Peyer's patch (tissue), 4 donors: Measurements from ENCODE around the gene FZD1. TPM values are rescaled to one million over a fixed set of nuclear protein-coding genes. Genes with fewer than 3 reads are reported as not detected.

Experiments used
- DNase-seq, 3 donors: peaks; one replicate each; pipeline ENCODE4 v3.0.0-alpha.2; 2017 to 2019
- H3K27ac ChIP-seq, 4 donors: fragments of 200-600 bp; sonication (generic); one replicate each; pipeline ENCODE4 v1.5.1; 2016 to 2019
- H3K27me3 ChIP-seq, 2 donors: fragments of 200-600 bp; sonication (generic); one replicate each; pipeline ENCODE4 v1.5.1; 2019
- H3K36me3 ChIP-seq, 3 donors: fragments of 200-600 bp; sonication (generic); one replicate each; pipeline ENCODE4 v1.5.1; 2016 to 2019
- H3K4me1 ChIP-seq, 4 donors: fragments of 200-600 bp; sonication (generic); one replicate each; pipeline ENCODE4 v1.5.1; 2016 to 2019
- H3K4me3 ChIP-seq, 4 donors: fragments of 200-600 bp; sonication (generic); 1 replicate in 3 of 4; 2 replicates in 1 of 4; pipeline ENCODE4 v1.5.1; 2016 to 2019; ENCODE audit warnings: mild to moderate bottlenecking in 1 of 4
- H3K9me3 ChIP-seq, 4 donors: fragments of 200-600 bp; sonication (generic); one replicate each; pipeline ENCODE4 v1.5.1; 2016 to 2019; ENCODE audit warnings: mild to moderate bottlenecking in 1 of 4
- CTCF ChIP-seq, 6 experiments: fragments of 450-650 bp in 4 of 6; fragments of 200-600 bp in 2 of 6; sonication (generic) in 1 of 6; IDR thresholded peaks; one replicate each; pipeline ENCODE4 v1.5.1; 2017 to 2019; ENCODE audit warnings: antibody characterized with exemption in 6 of 6, mild to moderate bottlenecking in 3 of 6, moderate library complexity in 1 of 6
- POLR2A ChIP-seq, 2 donors: fragments of 450-650 bp; IDR thresholded peaks; one replicate each; pipeline ENCODE4 v1.5.1; 2017; ENCODE audit warnings: antibody characterized with exemption in 2 of 2, mild to moderate bottlenecking in 2 of 2, moderate library complexity in 2 of 2
- total RNA-seq, 4 donors: library from RNA; depleted of rRNA; stranded (reverse); fragments of >200 nt; gene quantifications; one replicate each; pipeline ENCODE4 v1.1.0, GENCODE V29; 2016

FZD1 gene
- total RNA-seq, 4 donors from 2014 or later = 1.7 to 12.6 (median 8.9) TPM

DNA sequence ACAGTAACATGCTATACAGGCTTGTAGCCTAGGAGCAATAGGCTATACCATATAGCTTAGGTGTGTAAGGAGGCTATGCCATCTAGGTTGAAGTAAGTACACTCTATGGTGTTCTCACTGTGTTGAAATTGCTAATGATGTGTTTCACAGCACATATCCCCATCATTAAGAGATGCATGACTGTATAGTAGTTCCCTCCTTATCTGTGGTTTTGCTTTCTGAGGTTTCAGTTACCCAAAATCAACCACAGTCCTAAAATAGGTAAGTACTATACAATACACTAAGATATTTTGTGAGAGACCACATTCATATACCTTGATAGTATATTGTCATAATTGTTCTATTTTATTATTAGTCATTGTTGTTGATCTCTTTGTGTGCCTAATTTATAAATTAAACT, 12.7 kb downstream of the FZD1 start:
- no peaks in the 10 kb centered on the region for H3K36me3 ChIP-seq

GRCh38 chr7:91280185-91280584, 16.0 kb downstream of the FZD1 start:
- no peaks in the 10 kb centered on the region for H3K27me3 ChIP-seq
- H3K4me3 ChIP-seq = no peak overlapping the region
- no peak for DNase-seq
- H3K9me3 ChIP-seq = no peaks in the 10 kb centered on the region
- no peak for TF ChIP-seq CTCF (IDR thresholded peaks at IDR 0.05)
- no peak for TF ChIP-seq POLR2A (IDR thresholded peaks at IDR 0.05)
- H3K36me3 ChIP-seq = no peaks in the 10 kb centered on the region
- H3K4me1 ChIP-seq = no peaks in the 10 kb centered on the region
- no peak overlapping the region for H3K27ac ChIP-seq

More for the DNA sequence above, 12.7 kb downstream of the FZD1 start:
- Histone ChIP-seq H3K27me3 (no peaks in the 10 kb centered on the region), H3K4me3 (no peak overlapping the region), H3K27ac (no peak overlapping the region), H3K4me1 (no peaks in the 10 kb centered on the region), H3K9me3 (no peaks in the 10 kb centered on the region)
- no peak for DNase-seq
- TF ChIP-seq CTCF (IDR thresholded peaks at IDR 0.05) (no peak), POLR2A (IDR thresholded peaks at IDR 0.05) (no peak)

DNA sequence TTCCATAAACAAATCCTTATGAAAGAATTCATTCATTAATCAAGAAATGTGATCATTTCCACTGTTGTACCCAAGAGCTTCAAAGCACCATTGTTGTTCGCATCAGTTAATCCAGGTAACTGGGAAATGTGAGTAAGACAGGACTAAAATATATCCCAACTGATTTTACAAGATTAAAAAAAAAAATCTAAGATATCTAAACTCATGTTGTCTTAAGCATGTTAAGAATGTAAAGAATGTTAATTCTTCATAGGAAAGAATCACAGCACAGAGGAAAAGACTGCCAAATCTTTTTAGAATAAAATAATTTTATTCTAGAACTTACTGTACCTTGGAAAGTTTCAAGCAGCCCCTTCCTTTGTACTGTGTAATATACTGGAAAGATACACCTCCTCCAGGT, 16.4 kb downstream of the FZD1 start:
- Histone ChIP-seq H3K4me3 (no peak overlapping the region), H3K27ac (no peak overlapping the region), H3K36me3 (no peaks in the 10 kb centered on the region), H3K27me3 (no peaks in the 10 kb centered on the region), H3K9me3 (no peaks in the 10 kb centered on the region), H3K4me1 (no peaks in the 10 kb centered on the region)
- no peak for TF ChIP-seq POLR2A (IDR thresholded peaks at IDR 0.05)
- DNase-seq = no peak

GRCh38 chr7:91285696-91286355, 21.6 kb downstream of the FZD1 start:
- TF ChIP-seq CTCF (IDR thresholded peaks at IDR 0.05) (no peak), POLR2A (IDR thresholded peaks at IDR 0.05) (no peak)
- Histone ChIP-seq H3K36me3 (no peaks in the 10 kb centered on the region), H3K27me3 (no peaks in the 10 kb centered on the region), H3K27ac (no peak overlapping the region), H3K4me3 (no peak overlapping the region), H3K4me1 (no peaks in the 10 kb centered on the region), H3K9me3 (no peaks in the 10 kb centered on the region)
- no peak for DNase-seq

DNA sequence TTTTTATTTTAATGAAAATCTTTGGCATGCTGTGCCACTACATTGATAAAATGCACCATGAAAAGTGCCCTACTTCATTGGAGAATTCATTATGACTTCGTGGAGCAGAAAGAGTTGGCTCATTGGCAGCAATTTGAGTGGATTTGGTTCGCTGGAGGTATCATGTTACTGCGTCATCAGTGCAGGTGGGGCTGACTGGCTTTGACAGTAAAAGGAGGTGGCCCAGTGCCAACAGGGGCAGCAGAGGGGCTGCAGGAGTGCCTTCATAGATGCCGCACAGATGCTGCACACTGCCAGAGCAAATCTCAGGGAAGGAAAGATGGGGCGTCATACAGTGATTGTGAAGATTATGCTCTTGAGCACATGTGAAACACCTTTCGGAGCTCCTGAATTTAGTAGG, 22.2 kb downstream of the FZD1 start:
- Histone ChIP-seq H3K9me3 (no peaks in the 10 kb centered on the region), H3K4me1 (no peaks in the 10 kb centered on the region), H3K27me3 (no peaks in the 10 kb centered on the region), H3K27ac (no peak overlapping the region), H3K36me3 (no peaks in the 10 kb centered on the region), H3K4me3 (no peak overlapping the region)
- no peak for TF ChIP-seq POLR2A (IDR thresholded peaks at IDR 0.05)
- no peak for TF ChIP-seq CTCF (IDR thresholded peaks at IDR 0.05)
- no peak for DNase-seq

- DNase-seq = no peak
- H3K27ac ChIP-seq = no peak overlapping the region
- no peak for TF ChIP-seq POLR2A (IDR thresholded peaks at IDR 0.05)
- TF ChIP-seq CTCF (IDR thresholded peaks at IDR 0.05) = no peak
- no peaks in the 10 kb centered on the region for H3K27me3 ChIP-seq
- H3K4me1 ChIP-seq = no peaks in the 10 kb centered on the region
- H3K9me3 ChIP-seq = no peaks in the 10 kb centered on the region
- H3K36me3 ChIP-seq = no peaks in the 10 kb centered on the region
- H3K4me3 ChIP-seq = no peak overlapping the region
Observed at GRCh38 chr7:91287371-91288084, 23.3 kb downstream of the FZD1 start.
